Mammary epithelial cell (primary cell): ENCODE results near the gene OR10C1.

Experiments
- CTCF ChIP-seq, 2 donors: IDR thresholded peaks in 1 of 2; conservative IDR thresholded peaks in 1 of 2; 2 replicates each; pipeline ENCODE4 v1.5.1; 2011 to 2012; ENCODE audit warnings: inconsistent platforms in 2 of 2, low read length in 2 of 2, mild to moderate bottlenecking in 2 of 2, control low read depth in 1 of 2, low read depth in 1 of 2; ENCODE audit not compliant: insufficient read depth in 1 of 2; ENCODE audit errors: extremely low read depth in 1 of 2
- EZH2 ChIP-seq: IDR thresholded peaks from 2 replicates; pipeline ENCODE4 v1.6.1; 2012; ENCODE audit warnings: low read length, inconsistent platforms, borderline replicate concordance

GRCh38 chr6:29399525-29399924 is 39.6 kb upstream of the OR10C1 start:
- TF ChIP-seq EZH2 (no peak), CTCF (conservative IDR thresholded peaks at IDR 0.05 in 1 of 2, IDR thresholded peaks at IDR 0.05 in 1 of 2; ENCODE audit: extremely low read depth in 1 of 2, insufficient read depth in 1 of 2, low read depth in 1 of 2, low read length in 2 of 2) (no peak)
